Skeletal muscle satellite cell (primary cell): ENCODE data around the gene MYCBP2.

Experiments used
- H3K27me3 ChIP-seq: 2 replicates; pipeline ENCODE4 v1.7.0; 2013; ENCODE audit warnings: low read length; ENCODE audit not compliant: control insufficient read depth, insufficient read depth
- H3K36me3 ChIP-seq: 2 replicates; pipeline ENCODE4 v1.7.0; 2013; ENCODE audit warnings: mild to moderate bottlenecking, control low read depth, low read length; ENCODE audit not compliant: insufficient read depth
- H3K4me1 ChIP-seq: 2 replicates; pipeline ENCODE4 v1.7.0; 2013; ENCODE audit warnings: low read length; ENCODE audit not compliant: control insufficient read depth, insufficient read depth
- H3K4me2 ChIP-seq: 2 replicates; pipeline ENCODE4 v1.7.0; 2013; ENCODE audit warnings: mild to moderate bottlenecking, low read length
- H3K4me3 ChIP-seq: 2 replicates; pipeline ENCODE4 v1.7.0; 2013; ENCODE audit warnings: low read length
- H3K9ac ChIP-seq: 2 replicates; pipeline ENCODE4 v1.7.0; 2013; ENCODE audit warnings: mild to moderate bottlenecking, low read depth, low read length, moderate library complexity
- H3K9me3 ChIP-seq: replicated peaks from 2 replicates; pipeline ENCODE4 v1.7.0; 2013; ENCODE audit warnings: mild to moderate bottlenecking, control low read depth, low read length

Gene MYCBP2

GRCh38 chr13:77042566-77043177 is 284.2 kb downstream of the MYCBP2 start:
- H3K4me2 ChIP-seq = no peak overlapping the region
- no peaks in the 10 kb centered on the region for H3K4me1 ChIP-seq
- peaks cover 10% of the 10 kb centered on the region for H3K36me3 ChIP-seq
- H3K4me3 ChIP-seq = no peak overlapping the region
- H3K9ac ChIP-seq = no peak overlapping the region
- no peaks in the 10 kb centered on the region for H3K27me3 ChIP-seq
- no peaks in the 10 kb centered on the region for H3K9me3 ChIP-seq

- H3K9ac ChIP-seq = no peak overlapping the region
- peaks cover 6% of the 10 kb centered on the region for H3K36me3 ChIP-seq
- no peak overlapping the region for H3K4me3 ChIP-seq
- no peaks in the 10 kb centered on the region for H3K9me3 ChIP-seq
- no peaks in the 10 kb centered on the region for H3K4me1 ChIP-seq
- no peaks in the 10 kb centered on the region for H3K27me3 ChIP-seq
- H3K4me2 ChIP-seq = no peak overlapping the region
Observed at GRCh38 chr13:77040835-77041234, 286.1 kb downstream of the MYCBP2 start.

- no peaks in the 10 kb centered on the region for H3K9me3 ChIP-seq
- no peak overlapping the region for H3K4me2 ChIP-seq
- H3K4me3 ChIP-seq = no peak overlapping the region
Observed at GRCh38 chr13:77040076-77040475, 286.8 kb downstream of the MYCBP2 start.

GRCh38 chr13:77038907-77039480 is 287.9 kb downstream of the MYCBP2 start:
- Histone ChIP-seq H3K9me3 (no peaks in the 10 kb centered on the region), H3K4me1 (peaks cover 12% of the 10 kb centered on the region), H3K27me3 (no peaks in the 10 kb centered on the region), H3K4me3 (no peak overlapping the region), H3K36me3 (no peaks in the 10 kb centered on the region), H3K9ac (no peak overlapping the region), H3K4me2 (no peak overlapping the region)

More at GRCh38 chr13:77040076-77040475, 286.8 kb downstream of the MYCBP2 start:
- Histone ChIP-seq H3K36me3 (peaks cover 4% of the 10 kb centered on the region), H3K4me1 (peaks cover 2% of the 10 kb centered on the region), H3K9ac (no peak overlapping the region), H3K27me3 (no peaks in the 10 kb centered on the region)

GRCh38 chr13:77036279-77036678 is 290.6 kb downstream of the MYCBP2 start:
- H3K4me3 ChIP-seq = no peak overlapping the region
- H3K27me3 ChIP-seq = no peaks in the 10 kb centered on the region

GRCh38 chr13:77034881-77035280 is 292.0 kb downstream of the MYCBP2 start:
- no peaks in the 10 kb centered on the region for H3K27me3 ChIP-seq
- H3K9me3 ChIP-seq = no peaks in the 10 kb centered on the region
- peak overlapping the region; percentile 11 for H3K4me2 ChIP-seq
- H3K4me1 ChIP-seq = peaks cover 15% of the 10 kb centered on the region
- H3K36me3 ChIP-seq = no peaks in the 10 kb centered on the region
- no peak overlapping the region for H3K4me3 ChIP-seq
- no peak overlapping the region for H3K9ac ChIP-seq

More at GRCh38 chr13:77036279-77036678, 290.6 kb downstream of the MYCBP2 start:
- Histone ChIP-seq H3K9me3 (no peaks in the 10 kb centered on the region), H3K36me3 (no peaks in the 10 kb centered on the region), H3K9ac (no peak overlapping the region), H3K4me1 (peaks cover 15% of the 10 kb centered on the region), H3K4me2 (no peak overlapping the region)

GRCh38 chr13:77033717-77034302 is 293.1 kb downstream of the MYCBP2 start:
- Histone ChIP-seq H3K9me3 (no peaks in the 10 kb centered on the region), H3K9ac (no peak overlapping the region), H3K4me2 (no peak overlapping the region), H3K4me3 (no peak overlapping the region), H3K36me3 (no peaks in the 10 kb centered on the region), H3K27me3 (no peaks in the 10 kb centered on the region), H3K4me1 (peaks cover 15% of the 10 kb centered on the region)

- Histone ChIP-seq H3K27me3 (no peaks in the 10 kb centered on the region), H3K4me2 (no peak overlapping the region), H3K9me3 (no peaks in the 10 kb centered on the region), H3K4me1 (peaks cover 26% of the 10 kb centered on the region), H3K9ac (no peak overlapping the region), H3K4me3 (no peak overlapping the region), H3K36me3 (no peaks in the 10 kb centered on the region)
Observed at GRCh38 chr13:77031656-77032243, 295.1 kb downstream of the MYCBP2 start.

- H3K9me3 ChIP-seq = no peaks in the 10 kb centered on the region
- H3K9ac ChIP-seq = no peak overlapping the region
- H3K4me3 ChIP-seq = no peak overlapping the region
- H3K27me3 ChIP-seq = no peaks in the 10 kb centered on the region
- peaks cover 27% of the 10 kb centered on the region for H3K4me1 ChIP-seq
- no peaks in the 10 kb centered on the region for H3K36me3 ChIP-seq
- no peak overlapping the region for H3K4me2 ChIP-seq
Observed at GRCh38 chr13:77029436-77029835, 297.5 kb downstream of the MYCBP2 start.

GRCh38 chr13:77028202-77028601 is 298.7 kb downstream of the MYCBP2 start:
- peaks cover 2% of the 10 kb centered on the region for H3K36me3 ChIP-seq
- no peaks in the 10 kb centered on the region for H3K27me3 ChIP-seq
- peak overlapping the region; percentile 97 for H3K4me3 ChIP-seq
- H3K9ac ChIP-seq = no peak overlapping the region
- H3K4me1 ChIP-seq = peaks cover 31% of the 10 kb centered on the region
- H3K4me2 ChIP-seq = peak overlapping the region; percentile 88
- H3K9me3 ChIP-seq = no peaks in the 10 kb centered on the region

- Histone ChIP-seq H3K9me3 (no peaks in the 10 kb centered on the region), H3K4me2 (peak within 1 kb of the TSS; percentile 96), H3K9ac (peak within 1 kb of the TSS; percentile 94), H3K36me3 (peaks cover 2% of the 10 kb centered on the region), H3K27me3 (no peaks in the 10 kb centered on the region), H3K4me1 (peaks cover 43% of the 10 kb centered on the region), H3K4me3 (peak within 1 kb of the TSS; percentile 97)
Observed at GRCh38 chr13:77026861-77027621, 299.9 kb downstream of the MYCBP2 start, which contains the start of gene FBXL3. FBXL3 (minus strand) TSS chr13:77027159; CDS start chr13:77021860, 5,299 bp downstream.
